Measurements from ENCODE around the gene UBXN11.

DNA sequence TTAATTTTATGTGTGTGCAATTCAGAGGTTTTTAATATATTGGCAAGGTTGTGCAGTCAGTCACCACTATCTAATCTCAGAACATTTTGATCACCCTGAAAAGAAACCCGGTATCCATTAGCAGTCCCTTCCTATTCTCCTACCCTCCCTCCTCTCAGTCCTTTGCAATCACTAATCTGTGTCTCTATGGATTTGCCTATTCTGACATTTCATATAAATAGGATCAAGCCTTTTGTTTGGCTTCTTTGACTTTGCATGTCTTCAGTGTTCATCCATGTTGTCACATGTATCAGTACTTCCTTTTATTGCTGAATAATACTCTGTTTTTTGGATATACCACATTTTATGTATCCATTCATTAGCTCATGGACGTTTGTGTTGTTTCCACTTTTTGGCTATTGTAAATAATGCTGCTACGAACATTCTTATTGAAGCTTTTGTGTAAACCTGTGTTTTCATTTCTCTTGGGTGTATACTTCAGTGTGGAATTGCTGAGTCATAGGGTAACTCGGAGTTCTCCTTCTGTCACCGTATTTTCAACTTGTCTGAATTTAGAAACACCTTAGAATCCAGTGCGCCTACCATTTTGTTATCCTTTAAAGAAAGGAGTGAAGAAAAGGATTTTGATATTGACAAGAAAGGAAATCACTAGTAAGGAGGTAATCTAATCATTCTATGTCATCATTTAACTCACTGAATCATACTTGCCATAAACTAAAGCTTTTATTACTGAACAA lies 69.0 kb downstream of the UBXN11 start:
- TF ChIP-seq, protein P1, sequence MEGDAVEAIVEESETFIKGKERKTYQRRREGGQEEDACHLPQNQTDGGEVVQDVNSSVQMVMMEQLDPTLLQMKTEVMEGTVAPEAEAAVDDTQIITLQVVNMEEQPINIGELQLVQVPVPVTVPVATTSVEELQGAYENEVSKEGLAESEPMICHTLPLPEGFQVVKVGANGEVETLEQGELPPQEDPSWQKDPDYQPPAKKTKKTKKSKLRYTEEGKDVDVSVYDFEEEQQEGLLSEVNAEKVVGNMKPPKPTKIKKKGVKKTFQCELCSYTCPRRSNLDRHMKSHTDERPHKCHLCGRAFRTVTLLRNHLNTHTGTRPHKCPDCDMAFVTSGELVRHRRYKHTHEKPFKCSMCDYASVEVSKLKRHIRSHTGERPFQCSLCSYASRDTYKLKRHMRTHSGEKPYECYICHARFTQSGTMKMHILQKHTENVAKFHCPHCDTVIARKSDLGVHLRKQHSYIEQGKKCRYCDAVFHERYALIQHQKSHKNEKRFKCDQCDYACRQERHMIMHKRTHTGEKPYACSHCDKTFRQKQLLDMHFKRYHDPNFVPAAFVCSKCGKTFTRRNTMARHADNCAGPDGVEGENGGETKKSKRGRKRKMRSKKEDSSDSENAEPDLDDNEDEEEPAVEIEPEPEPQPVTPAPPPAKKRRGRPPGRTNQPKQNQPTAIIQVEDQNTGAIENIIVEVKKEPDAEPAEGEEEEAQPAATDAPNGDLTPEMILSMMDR (IDR thresholded peaks at IDR 0.05), result no peak
- TF ChIP-seq EZH2 (IDR thresholded peaks at IDR 0.05; ENCODE audit: borderline replicate concordance, insufficient read depth, low read depth, low read length, poor library complexity, severe bottlenecking), result no peak
